B cell (primary cell): Measurements from ENCODE around the gene HOXC6.
A peak's percentile ranks its signal among the peaks of the same experiment; 100 is the strongest.

Experiments used
- EZH2 ChIP-seq: IDR thresholded peaks from 2 replicates; pipeline ENCODE4 v1.6.1; 2012; ENCODE audit warnings: borderline replicate concordance, low read depth, mild to moderate bottlenecking, moderate library complexity, low read length; ENCODE audit not compliant: insufficient read depth, poor library complexity, severe bottlenecking
- TF ChIP-seq, protein P1 (sequence below): fragments of 200-600 bp; IDR thresholded peaks from one replicate; pipeline ENCODE4 v1.8.0; 2022; ENCODE audit warnings: antibody characterized with exemption, mild to moderate bottlenecking

DNA sequence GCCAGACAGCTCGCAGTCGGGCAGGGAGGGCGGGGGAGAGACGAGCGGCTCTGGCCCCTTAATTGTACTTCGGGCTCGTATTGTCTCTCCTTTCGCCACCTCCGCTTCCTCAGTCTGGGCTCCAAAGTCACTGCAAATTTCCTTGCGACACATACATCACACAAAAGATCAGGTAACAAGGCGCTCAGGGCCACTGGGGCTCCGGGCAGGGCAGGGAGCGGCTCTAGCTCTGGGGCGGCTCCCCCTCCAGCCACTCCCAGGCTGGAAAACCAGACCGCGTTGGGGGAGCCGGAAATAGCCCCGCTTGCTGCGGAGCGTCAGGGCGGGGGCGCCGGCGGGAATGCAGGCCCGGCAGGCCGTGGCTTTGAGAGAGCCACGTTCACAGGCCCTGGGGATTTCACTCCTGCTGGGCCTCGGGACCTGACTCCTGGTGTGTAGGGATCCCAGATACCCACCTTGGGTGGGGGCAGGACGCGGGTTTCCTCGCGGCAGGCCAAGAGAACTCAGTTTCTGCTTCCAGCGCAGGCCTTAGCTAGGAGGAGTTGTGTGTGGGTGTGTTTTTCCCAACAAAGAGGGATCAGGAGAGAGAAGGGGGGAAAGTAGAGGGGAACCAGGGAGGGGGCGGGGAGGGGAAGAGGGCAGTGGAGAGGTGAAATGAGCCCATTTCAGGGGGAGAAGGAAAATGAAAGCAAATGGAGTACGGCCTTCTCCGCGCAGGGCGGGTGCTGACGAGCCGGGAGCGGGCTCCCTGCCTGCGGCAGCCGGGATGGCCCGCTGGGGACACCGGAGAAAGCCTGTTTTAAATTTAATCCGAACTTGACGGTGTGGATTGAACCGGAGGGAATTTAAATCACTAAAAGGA, 32.6 kb upstream of the HOXC6 start:
- TF ChIP-seq, protein P1, sequence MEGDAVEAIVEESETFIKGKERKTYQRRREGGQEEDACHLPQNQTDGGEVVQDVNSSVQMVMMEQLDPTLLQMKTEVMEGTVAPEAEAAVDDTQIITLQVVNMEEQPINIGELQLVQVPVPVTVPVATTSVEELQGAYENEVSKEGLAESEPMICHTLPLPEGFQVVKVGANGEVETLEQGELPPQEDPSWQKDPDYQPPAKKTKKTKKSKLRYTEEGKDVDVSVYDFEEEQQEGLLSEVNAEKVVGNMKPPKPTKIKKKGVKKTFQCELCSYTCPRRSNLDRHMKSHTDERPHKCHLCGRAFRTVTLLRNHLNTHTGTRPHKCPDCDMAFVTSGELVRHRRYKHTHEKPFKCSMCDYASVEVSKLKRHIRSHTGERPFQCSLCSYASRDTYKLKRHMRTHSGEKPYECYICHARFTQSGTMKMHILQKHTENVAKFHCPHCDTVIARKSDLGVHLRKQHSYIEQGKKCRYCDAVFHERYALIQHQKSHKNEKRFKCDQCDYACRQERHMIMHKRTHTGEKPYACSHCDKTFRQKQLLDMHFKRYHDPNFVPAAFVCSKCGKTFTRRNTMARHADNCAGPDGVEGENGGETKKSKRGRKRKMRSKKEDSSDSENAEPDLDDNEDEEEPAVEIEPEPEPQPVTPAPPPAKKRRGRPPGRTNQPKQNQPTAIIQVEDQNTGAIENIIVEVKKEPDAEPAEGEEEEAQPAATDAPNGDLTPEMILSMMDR: no peak
- peak; percentile 95 for TF ChIP-seq EZH2
